Uterus (tissue), 2 donors: ENCODE measurements around the gene TUG1.

Source experiments
- CTCF ChIP-seq, 4 experiments: fragments of 200-600 bp in 2 of 4; fragments of 450-650 bp in 2 of 4; sonication (generic) in 2 of 4; IDR thresholded peaks; one replicate each; pipeline ENCODE4 v1.5.1; 2016 to 2019; ENCODE audit warnings: antibody characterized with exemption in 4 of 4, mild to moderate bottlenecking in 2 of 4, moderate library complexity in 1 of 4
- POLR2A ChIP-seq, 2 donors: fragments of 450-650 bp; IDR thresholded peaks; one replicate each; pipeline ENCODE4 v1.6.1; 2016; ENCODE audit warnings: antibody characterized with exemption in 2 of 2, mild to moderate bottlenecking in 1 of 2, moderate library complexity in 1 of 2

- peak in 2 of 4 experiments; percentile 8 to 30 for TF ChIP-seq CTCF (IDR thresholded peaks at IDR 0.05)
- TF ChIP-seq POLR2A (IDR thresholded peaks at IDR 0.05), result peak; percentile 92
Observed at GRCh38 chr22:30968924-30969531, at the start of gene TUG1.
